ENCODE measurements around the gene MAP3K13.
A peak's percentile ranks its signal among the peaks of the same experiment; 100 is the strongest.
"Not testable (repeated sequence)": the region's sequence is repeated elsewhere in the genome, so short reads cannot be mapped to it uniquely, and the experiment has no call there.

MAP3K13 gene

GRCh38 chr3:185451432-185451831, 88.5 kb downstream of the MAP3K13 start:
- DNase-seq (ENCODE audit: low read depth) = not testable (repeated sequence)

GRCh38 chr3:185457376-185457775, 94.4 kb downstream of the MAP3K13 start:
- no peak for DNase-seq (ENCODE audit: low read depth)

GRCh38 chr3:185460309-185460708, 97.4 kb downstream of the MAP3K13 start:
- no peak for DNase-seq (ENCODE audit: low read depth)

- DNase-seq (ENCODE audit: low read depth) = peak; percentile 6
Measured at GRCh38 chr3:185460719-185461350, 97.9 kb downstream of the MAP3K13 start.

- no peak for DNase-seq (ENCODE audit: low read depth)
Measured at GRCh38 chr3:185465471-185465870, 102.5 kb downstream of the MAP3K13 start.

GRCh38 chr3:185466123-185466522, 103.2 kb downstream of the MAP3K13 start:
- DNase-seq (ENCODE audit: low read depth) = not testable (repeated sequence)

- no peak for DNase-seq (ENCODE audit: low read depth)
Measured at GRCh38 chr3:185469542-185469941, 106.6 kb downstream of the MAP3K13 start.

GRCh38 chr3:185470323-185470722, 107.4 kb downstream of the MAP3K13 start:
- DNase-seq (ENCODE audit: low read depth) = no peak

GRCh38 chr3:185473290-185473815, 110.4 kb downstream of the MAP3K13 start:
- DNase-seq (ENCODE audit: low read depth) = no peak

- not testable (repeated sequence) for DNase-seq (ENCODE audit: low read depth)
Measured at GRCh38 chr3:185474922-185475321, 112.0 kb downstream of the MAP3K13 start.

- DNase-seq (ENCODE audit: low read depth) = no peak
Measured at GRCh38 chr3:185477316-185477715, 114.4 kb downstream of the MAP3K13 start.

GRCh38 chr3:185479373-185479945, 116.5 kb downstream of the MAP3K13 start:
- no peak for DNase-seq (ENCODE audit: low read depth)

- DNase-seq (ENCODE audit: low read depth) = no peak
Measured at GRCh38 chr3:185484296-185484695, 121.4 kb downstream of the MAP3K13 start.

- DNase-seq (ENCODE audit: low read depth) = no peak
Measured at GRCh38 chr3:185486394-185486793, 123.5 kb downstream of the MAP3K13 start.

- DNase-seq (ENCODE audit: low read depth) = no peak
Measured at GRCh38 chr3:185488465-185488864, 125.5 kb downstream of the MAP3K13 start.

- DNase-seq (ENCODE audit: low read depth) = no peak
Measured at GRCh38 chr3:185489462-185489861, 126.5 kb downstream of the MAP3K13 start.

- DNase-seq (ENCODE audit: low read depth) = no peak
Measured at GRCh38 chr3:185490241-185490640, 127.3 kb downstream of the MAP3K13 start.

- DNase-seq (ENCODE audit: low read depth) = peak; percentile 91
Measured at GRCh38 chr3:185498503-185499396, 135.8 kb downstream of the MAP3K13 start, which contains the start of gene TMEM41A. Gene TMEM41A, minus strand, starts transcription at chr3:185499035. Its CDS starts 74 bp downstream, at chr3:185498961.

- DNase-seq (ENCODE audit: low read depth) = no peak
Measured at GRCh38 chr3:185502987-185503386, 140.1 kb downstream of the MAP3K13 start.

- DNase-seq (ENCODE audit: low read depth) = no peak
Measured at GRCh38 chr3:185503521-185503920, 140.6 kb downstream of the MAP3K13 start.

GRCh38 chr3:185504636-185505035, 141.7 kb downstream of the MAP3K13 start:
- DNase-seq (ENCODE audit: low read depth) = peak; percentile 6

- no peak for DNase-seq (ENCODE audit: low read depth)
Measured at GRCh38 chr3:185507883-185508282, 144.9 kb downstream of the MAP3K13 start.
